Measurements from ENCODE around the gene PCED1B.
"Not testable (repeated sequence)": the region's sequence is repeated elsewhere in the genome, so short reads cannot be mapped to it uniquely, and the experiment has no call there.

PCED1B gene

DNA sequence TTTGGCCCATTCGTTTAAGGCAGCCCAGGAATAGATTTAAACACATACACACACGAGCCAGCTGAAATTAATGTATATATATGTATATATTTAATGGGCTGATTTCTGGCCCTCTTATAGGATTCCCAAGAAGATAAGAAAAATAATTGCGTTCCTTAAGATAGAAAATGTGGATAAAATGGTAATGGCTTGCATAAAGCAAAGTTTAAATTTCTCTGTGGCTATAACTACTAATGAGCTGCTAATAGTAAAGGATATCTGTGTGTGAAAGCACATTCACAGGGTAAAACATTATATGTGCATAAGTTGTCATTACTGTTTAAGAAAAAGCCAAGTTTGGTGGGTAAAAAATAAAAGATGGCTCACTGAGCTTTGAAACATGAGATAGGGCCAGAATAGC is 134.0 kb downstream of the PCED1B start:
- no peak for DNase-seq

GRCh38 chr12:47214001-47214619 is 134.7 kb downstream of the PCED1B start:
- no peak for DNase-seq

DNA sequence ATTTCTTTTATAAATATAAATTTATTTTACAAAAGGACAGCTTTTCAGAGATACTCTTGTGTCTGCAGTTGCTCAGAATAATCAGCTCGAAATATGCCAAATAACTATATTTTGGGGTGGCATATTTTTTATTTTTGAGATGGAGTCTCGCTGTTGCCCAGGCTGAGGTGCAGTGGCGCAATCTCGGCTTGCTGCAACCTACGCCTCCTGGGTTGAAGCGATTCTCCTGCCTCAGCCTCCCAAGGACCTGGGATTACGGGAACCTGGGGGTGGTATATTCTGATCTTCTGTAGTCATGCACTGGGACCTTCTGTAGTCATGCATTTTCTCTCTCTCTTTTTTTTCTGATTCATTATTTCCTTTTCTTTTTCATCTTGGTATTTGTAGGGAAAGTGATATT is 135.3 kb downstream of the PCED1B start:
- no peak for DNase-seq

- peak; percentile 69 for DNase-seq
Measured at GRCh38 chr12:47216150-47216677, 136.8 kb downstream of the PCED1B start.

GRCh38 chr12:47217595-47217869 is 138.1 kb downstream of the PCED1B start:
- not testable (repeated sequence) for DNase-seq

- DNase-seq = no peak
Measured at GRCh38 chr12:47218191-47218654, 138.8 kb downstream of the PCED1B start.

DNA sequence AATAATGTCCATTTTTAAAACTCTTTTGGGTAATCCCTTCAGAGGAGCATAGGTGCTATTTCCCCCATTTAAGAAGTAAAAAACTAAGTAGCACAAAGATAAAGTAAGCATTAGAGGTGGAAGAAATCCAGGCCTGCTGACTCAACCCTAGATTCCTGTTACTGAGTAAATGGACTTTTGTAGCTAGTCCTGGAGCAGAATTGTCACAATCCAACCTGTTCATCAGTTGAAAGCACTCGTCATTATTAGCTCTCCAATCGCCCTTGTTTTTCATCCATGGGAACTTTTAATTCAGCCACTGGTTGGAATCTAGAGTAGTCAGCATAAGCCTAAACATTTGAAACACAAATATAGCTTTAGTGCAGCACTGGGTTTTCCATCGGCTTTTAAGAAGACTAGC is 139.8 kb downstream of the PCED1B start:
- DNase-seq = no peak

GRCh38 chr12:47221256-47222023 is 142.0 kb downstream of the PCED1B start:
- DNase-seq = no peak

DNA sequence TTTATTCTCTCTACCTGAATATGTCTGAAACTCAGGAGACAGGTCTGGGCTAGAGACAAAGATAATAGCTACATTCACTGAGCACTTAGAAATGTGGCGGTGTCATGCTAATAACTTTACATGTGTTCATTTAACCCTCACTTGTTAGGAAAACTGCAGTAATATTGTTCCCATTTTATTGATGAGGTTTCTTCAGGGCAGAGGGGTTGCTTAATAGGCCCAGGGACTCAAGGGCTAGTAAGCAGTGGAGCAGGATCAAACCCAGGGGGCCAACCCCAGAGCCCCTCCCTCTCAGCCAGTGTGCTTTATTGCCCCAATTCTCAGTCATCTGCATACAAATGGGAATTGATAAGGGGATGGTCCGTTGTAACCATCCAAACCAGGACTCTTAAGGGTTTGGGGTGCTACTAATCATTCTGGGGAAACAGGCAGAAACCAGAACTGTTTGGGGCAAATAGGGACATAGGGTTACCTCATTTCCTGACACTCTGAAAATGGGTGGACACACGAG is 143.2 kb downstream of the PCED1B start:
- DNase-seq = no peak

- DNase-seq = peak; percentile 33
Measured at GRCh38 chr12:47223031-47223847, 143.8 kb downstream of the PCED1B start.

DNA sequence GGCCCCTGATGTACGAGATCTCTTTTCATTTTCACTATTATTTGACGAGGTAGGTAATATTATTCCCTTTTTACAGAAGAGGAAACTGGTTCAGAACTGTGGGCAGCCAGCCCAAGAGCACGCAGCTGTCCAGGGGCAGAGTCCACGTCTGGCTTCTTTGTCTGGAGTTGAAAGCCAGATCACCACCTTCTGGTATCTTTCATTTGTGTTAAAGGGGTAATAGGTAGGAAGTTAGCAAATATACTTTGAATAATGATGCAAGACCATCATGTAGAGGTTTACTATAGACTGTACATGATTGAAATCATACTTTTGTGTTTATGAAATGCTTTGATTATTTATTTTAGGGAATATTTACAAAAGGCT is 144.4 kb downstream of the PCED1B start:
- no peak for DNase-seq

DNA sequence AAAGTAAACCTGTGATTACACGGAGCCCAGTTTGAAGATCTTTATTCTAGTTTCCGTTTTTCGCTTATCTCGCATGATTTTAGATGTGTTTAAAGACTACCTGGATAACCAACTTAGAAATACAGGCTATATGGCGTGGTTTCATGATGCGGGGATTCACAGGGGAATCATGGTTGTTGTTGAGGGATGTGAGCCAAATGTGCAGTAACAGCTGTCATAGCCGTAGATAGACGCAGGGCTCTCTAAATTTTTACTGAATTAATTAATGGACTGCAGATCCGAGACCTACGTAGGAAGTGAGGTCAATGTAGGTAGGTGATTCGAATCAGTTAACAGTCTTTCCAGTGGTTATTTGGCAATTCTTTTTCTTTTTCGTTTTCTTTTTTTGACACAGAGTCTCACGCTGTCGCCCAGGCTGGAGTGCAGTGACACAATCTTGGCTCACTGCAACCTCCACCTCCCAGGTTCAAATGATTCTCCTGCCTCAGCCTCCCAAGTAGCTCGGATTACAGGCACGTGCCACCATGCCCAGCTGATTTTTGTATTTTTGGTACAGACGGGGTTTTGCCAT is 145.2 kb downstream of the PCED1B start:
- no peak for DNase-seq

DNA sequence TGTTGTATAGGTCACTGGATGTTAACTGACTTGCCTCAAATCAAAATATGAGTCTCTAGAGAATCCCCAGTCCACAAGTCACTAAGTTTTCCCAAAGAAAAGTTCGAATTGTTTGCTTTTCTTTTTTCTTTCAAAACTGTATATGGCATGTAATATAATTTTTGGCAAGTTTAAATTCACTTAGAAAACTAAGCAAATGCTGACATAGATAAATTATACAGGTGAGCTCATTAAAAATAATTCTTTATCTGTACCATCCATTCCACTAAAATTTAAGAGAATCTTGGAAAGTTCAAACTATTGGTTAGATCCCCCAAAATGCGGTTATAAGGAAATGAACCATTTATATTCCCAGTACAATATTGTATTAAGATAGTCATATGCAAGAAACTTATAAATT is 145.9 kb downstream of the PCED1B start:
- no peak for DNase-seq

GRCh38 chr12:47226199-47226598 is 146.8 kb downstream of the PCED1B start:
- no peak for DNase-seq

GRCh38 chr12:47228802-47229201 is 149.4 kb downstream of the PCED1B start:
- DNase-seq = no peak

DNA sequence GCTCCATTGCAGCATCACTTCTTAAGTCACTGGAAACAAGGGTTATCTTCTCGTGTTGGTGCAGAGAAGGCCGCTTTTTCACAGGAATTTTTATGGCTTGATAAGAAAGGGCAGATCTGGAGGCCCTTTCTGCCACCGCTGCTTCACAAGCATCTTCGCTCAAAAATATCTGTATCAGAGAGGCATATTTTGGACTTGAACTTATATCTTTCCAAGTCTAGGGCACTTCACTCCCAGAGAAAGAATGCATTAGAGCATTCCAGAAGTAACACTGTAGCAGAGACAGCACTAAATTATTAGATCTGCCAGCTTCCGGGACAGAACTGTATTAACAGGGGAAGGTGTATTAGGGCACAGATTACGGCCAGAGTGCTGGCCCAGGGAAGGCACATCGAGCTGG is 152.0 kb downstream of the PCED1B start:
- DNase-seq = no peak

- DNase-seq = no peak
Measured at GRCh38 chr12:47234576-47235141, 155.2 kb downstream of the PCED1B start.

DNA sequence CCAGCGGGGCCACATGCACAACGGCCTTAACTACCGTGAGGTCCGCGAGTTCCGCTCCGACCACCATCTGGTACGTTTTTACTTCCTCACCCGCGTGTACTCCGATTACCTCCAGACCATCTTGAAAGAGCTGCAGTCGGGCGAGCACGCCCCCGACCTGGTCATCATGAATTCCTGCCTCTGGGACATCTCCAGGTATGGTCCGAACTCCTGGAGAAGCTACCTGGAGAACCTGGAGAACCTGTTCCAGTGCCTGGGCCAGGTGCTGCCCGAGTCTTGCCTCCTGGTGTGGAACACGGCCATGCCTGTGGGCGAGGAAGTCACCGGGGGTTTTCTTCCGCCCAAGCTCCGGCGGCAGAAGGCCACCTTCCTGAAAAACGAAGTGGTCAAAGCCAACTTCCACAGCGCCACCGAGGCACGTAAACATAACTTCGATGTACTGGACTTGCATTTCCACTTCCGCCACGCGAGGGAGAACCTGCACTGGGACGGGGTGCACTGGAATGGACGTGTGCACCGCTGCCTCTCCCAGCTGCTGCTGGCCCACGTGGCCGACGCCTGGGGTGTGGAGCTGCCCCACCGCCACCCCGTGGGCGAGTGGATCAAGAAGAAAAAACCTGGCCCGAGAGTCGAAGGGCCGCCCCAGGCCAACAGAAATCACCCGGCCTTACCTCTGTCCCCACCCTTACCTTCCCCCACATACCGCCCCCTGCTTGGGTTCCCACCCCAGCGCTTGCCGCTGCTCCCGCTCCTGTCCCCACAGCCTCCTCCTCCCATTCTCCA is 156.0 kb downstream of the PCED1B start:
- DNase-seq = no peak

DNA sequence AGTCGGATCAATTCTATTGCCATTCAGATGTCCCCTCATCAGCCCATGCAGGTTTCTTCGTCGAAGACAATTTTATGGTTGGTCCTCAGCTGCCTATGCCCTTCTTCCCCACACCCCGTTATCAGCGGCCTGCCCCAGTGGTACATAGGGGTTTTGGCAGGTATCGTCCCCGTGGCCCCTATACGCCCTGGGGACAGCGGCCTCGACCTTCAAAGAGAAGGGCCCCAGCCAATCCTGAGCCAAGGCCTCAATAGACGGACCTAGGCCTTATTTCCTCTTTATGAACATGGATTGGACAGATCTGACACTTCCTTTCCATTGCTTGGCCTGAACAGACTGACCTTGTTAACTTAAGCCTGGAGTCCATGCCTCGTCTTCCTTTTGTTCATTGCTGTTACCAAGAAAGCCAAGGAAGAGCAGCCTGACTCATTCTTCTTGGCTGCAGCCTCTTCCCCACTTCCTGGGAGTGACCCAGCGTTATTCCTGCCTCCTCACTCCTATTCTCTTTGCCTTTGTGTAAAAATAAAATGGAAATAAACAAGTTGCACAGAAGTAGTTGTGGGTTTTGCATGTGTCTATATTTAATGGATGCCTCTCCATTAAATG is 156.8 kb downstream of the PCED1B start:
- no peak for DNase-seq

GRCh38 chr12:47237751-47238211 is 158.4 kb downstream of the PCED1B start:
- peak; percentile 68 for DNase-seq

DNA sequence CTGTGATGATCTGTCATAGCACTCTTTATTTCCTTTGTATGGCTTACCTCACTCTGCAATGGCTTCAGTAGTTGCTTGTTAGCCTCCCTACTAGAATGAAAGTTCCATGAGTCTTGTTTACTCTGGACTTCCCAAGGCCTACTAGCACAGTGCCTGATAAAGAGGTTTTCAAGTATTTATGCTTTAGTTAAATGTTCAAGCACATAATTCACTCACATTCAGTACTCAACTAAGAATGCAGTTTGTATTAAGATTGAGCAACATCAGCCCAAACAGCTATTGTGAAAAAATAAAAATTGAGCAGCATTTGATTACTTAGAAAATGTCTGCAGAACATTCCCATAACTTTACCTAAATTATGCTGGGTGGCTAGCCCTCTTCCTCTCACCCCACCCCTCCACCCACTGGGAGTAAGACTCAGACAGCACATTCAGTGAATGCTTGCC is 159.3 kb downstream of the PCED1B start:
- DNase-seq = no peak
